SK-N-MC (cell line): Measurements from ENCODE around the gene C3orf70.

Experiments used
- EZH2 ChIP-seq: fragments of 200-600 bp; sonication (generic); IDR thresholded peaks from one replicate; pipeline ENCODE4 v1.6.1; 2017; ENCODE audit warnings: antibody characterized with exemption
- POLR2AphosphoS5 ChIP-seq: IDR thresholded peaks from 2 replicates; pipeline ENCODE4 v1.6.1; 2012; ENCODE audit warnings: mild to moderate bottlenecking, low read depth, low read length, borderline replicate concordance

DNA sequence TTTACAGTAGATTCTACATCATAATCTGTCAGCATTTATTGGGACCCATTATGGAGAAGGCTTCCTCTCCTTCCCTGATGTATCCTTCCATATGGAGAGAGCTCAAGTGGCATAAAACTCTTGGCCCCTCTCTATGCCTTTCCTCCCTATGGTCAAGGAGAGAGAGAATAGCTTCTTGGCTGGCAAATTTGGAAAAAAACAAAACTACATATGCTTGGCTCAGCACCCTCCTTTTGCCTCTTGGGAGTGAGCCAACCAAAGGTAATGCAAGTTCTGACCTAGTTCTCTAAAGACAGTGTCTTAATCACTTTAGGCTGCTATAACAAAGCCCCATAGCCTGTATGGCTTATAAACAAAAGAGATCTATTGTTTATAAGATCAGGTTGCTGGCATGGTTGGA is 37.5 kb downstream of the C3orf70 start:
- TF ChIP-seq EZH2 (no peak), POLR2AphosphoS5 (no peak)
